H1 (cell line): Measurements from ENCODE around the gene OR52I2. TPM values are rescaled to one million over a fixed set of nuclear protein-coding genes. Genes with fewer than 3 reads are reported as not detected.

ENCODE experiments used
- YY1 ChIP-seq: IDR thresholded peaks from 2 replicates; pipeline ENCODE4 v1.6.1; 2011; ENCODE audit warnings: low read depth, mild to moderate bottlenecking, low read length
- polyA plus RNA-seq, 7 experiments: library from polyadenylated mRNA; depleted of rRNA in 3 of 7; stranded (reverse) in 5 of 7; unstranded in 2 of 7; fragments of >200 nt in 5 of 7; fragments of 200-250 nt in 2 of 7; gene quantifications; 1 replicate in 5 of 7; 2 replicates in 1 of 7; 4 replicates in 1 of 7; pipeline versions ENCODE4 v1.2.1 to v1.2.3, GENCODE V29; 2011 to 2013; ENCODE audit warnings: missing spikeins in 2 of 7, mixed read lengths in 2 of 7
- total RNA-seq: library from RNA; stranded (reverse); fragmentation: NEBNext Ultra II Directional; extraction: Animal tissue kit (Norgen Biotek cat#: 25700); gene quantifications from 2 replicates; pipeline ENCODE4 v1.2.1, GENCODE V29; 2021
- TF ChIP-seq, protein P1 (sequence below): fragments of 300-600 bp; sonication (generic); IDR thresholded peaks from 2 replicates; pipeline ENCODE4 v1.7.1; 2012; ENCODE audit warnings: low read length, moderate library complexity, mild to moderate bottlenecking, inconsistent platforms; ENCODE audit not compliant: insufficient replicate concordance
- TF ChIP-seq, protein P2 (sequence below): IDR thresholded peaks from 2 replicates; pipeline ENCODE4 v1.6.1; 2012; ENCODE audit warnings: inconsistent platforms

The OR52I2 gene
- total and polyA plus RNA-seq, 2 of the 8 experiments (the other 6 are each of a cell fraction or from before 2014, with no cell fraction given): not detected

DNA sequence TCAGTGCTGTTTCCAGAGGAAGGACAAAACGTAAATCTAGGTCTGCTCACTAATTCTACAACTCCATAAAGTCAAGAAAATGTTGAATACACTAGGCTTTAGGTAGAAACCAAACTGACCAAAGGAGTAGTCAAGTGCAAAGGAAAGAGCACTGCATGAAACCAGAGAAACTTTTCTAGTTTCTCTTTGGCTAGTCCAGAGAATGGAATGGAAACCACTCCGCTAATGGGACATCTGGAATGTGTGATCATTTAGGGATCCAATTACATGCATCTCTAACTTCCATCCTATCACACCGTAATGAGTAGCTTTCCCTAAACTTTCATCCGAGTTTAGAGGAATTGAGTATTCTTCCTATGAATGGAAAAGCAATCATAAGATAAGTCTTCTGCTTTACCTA lies 34.1 kb upstream of the OR52I2 start (continued):
- TF ChIP-seq, protein P1, sequence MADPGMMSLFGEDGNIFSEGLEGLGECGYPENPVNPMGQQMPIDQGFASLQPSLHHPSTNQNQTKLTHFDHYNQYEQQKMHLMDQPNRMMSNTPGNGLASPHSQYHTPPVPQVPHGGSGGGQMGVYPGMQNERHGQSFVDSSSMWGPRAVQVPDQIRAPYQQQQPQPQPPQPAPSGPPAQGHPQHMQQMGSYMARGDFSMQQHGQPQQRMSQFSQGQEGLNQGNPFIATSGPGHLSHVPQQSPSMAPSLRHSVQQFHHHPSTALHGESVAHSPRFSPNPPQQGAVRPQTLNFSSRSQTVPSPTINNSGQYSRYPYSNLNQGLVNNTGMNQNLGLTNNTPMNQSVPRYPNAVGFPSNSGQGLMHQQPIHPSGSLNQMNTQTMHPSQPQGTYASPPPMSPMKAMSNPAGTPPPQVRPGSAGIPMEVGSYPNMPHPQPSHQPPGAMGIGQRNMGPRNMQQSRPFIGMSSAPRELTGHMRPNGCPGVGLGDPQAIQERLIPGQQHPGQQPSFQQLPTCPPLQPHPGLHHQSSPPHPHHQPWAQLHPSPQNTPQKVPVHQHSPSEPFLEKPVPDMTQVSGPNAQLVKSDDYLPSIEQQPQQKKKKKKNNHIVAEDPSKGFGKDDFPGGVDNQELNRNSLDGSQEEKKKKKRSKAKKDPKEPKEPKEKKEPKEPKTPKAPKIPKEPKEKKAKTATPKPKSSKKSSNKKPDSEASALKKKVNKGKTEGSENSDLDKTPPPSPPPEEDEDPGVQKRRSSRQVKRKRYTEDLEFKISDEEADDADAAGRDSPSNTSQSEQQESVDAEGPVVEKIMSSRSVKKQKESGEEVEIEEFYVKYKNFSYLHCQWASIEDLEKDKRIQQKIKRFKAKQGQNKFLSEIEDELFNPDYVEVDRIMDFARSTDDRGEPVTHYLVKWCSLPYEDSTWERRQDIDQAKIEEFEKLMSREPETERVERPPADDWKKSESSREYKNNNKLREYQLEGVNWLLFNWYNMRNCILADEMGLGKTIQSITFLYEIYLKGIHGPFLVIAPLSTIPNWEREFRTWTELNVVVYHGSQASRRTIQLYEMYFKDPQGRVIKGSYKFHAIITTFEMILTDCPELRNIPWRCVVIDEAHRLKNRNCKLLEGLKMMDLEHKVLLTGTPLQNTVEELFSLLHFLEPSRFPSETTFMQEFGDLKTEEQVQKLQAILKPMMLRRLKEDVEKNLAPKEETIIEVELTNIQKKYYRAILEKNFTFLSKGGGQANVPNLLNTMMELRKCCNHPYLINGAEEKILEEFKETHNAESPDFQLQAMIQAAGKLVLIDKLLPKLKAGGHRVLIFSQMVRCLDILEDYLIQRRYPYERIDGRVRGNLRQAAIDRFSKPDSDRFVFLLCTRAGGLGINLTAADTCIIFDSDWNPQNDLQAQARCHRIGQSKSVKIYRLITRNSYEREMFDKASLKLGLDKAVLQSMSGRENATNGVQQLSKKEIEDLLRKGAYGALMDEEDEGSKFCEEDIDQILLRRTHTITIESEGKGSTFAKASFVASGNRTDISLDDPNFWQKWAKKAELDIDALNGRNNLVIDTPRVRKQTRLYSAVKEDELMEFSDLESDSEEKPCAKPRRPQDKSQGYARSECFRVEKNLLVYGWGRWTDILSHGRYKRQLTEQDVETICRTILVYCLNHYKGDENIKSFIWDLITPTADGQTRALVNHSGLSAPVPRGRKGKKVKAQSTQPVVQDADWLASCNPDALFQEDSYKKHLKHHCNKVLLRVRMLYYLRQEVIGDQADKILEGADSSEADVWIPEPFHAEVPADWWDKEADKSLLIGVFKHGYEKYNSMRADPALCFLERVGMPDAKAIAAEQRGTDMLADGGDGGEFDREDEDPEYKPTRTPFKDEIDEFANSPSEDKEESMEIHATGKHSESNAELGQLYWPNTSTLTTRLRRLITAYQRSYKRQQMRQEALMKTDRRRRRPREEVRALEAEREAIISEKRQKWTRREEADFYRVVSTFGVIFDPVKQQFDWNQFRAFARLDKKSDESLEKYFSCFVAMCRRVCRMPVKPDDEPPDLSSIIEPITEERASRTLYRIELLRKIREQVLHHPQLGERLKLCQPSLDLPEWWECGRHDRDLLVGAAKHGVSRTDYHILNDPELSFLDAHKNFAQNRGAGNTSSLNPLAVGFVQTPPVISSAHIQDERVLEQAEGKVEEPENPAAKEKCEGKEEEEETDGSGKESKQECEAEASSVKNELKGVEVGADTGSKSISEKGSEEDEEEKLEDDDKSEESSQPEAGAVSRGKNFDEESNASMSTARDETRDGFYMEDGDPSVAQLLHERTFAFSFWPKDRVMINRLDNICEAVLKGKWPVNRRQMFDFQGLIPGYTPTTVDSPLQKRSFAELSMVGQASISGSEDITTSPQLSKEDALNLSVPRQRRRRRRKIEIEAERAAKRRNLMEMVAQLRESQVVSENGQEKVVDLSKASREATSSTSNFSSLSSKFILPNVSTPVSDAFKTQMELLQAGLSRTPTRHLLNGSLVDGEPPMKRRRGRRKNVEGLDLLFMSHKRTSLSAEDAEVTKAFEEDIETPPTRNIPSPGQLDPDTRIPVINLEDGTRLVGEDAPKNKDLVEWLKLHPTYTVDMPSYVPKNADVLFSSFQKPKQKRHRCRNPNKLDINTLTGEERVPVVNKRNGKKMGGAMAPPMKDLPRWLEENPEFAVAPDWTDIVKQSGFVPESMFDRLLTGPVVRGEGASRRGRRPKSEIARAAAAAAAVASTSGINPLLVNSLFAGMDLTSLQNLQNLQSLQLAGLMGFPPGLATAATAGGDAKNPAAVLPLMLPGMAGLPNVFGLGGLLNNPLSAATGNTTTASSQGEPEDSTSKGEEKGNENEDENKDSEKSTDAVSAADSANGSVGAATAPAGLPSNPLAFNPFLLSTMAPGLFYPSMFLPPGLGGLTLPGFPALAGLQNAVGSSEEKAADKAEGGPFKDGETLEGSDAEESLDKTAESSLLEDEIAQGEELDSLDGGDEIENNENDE: no peak
- no peak for TF ChIP-seq YY1
- TF ChIP-seq, protein P2, sequence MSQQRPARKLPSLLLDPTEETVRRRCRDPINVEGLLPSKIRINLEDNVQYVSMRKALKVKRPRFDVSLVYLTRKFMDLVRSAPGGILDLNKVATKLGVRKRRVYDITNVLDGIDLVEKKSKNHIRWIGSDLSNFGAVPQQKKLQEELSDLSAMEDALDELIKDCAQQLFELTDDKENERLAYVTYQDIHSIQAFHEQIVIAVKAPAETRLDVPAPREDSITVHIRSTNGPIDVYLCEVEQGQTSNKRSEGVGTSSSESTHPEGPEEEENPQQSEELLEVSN: no peak
- TF ChIP-seq, all 59 proteins: peak for 0
